ENCODE measurements around the gene LSM14A. TPM values are rescaled to one million over a fixed set of nuclear protein-coding genes. Genes with fewer than 3 reads are reported as not detected.
"Not testable (repeated sequence)": the region's sequence is repeated elsewhere in the genome, so short reads cannot be mapped to it uniquely, and the experiment has no call there.

The LSM14A gene
- total RNA-seq, 1 donor from 2014 or later: 54.3 TPM

DNA sequence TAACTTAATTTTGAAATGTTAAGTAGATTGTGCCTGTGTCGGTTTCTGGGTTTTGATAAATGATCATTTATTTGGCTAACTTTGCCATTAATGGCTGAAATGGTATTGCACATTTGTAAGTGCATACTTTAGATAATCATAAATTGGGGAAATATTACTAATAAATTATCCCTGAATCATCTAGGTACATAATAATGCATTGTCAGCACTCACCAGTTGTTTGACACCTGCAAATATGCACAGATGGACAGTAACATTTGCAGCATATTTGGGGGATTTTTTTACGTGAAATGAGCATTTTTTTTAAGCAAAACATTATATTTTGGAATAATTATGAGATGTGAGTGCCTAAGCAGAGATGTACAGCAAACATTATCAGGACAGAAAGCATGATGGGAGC lies 41.0 kb downstream of the LSM14A start:
- Histone ChIP-seq H3K4me1 (ENCODE audit: control insufficient read depth in 3 of 3, insufficient read depth in 3 of 3, low read length in 3 of 3) (no peaks in the 10 kb centered on the region), H3K27ac (ENCODE audit: low read depth, low read length) (no peak overlapping the region), H3K36me3 (ENCODE audit: control insufficient read depth in 3 of 3, insufficient read depth in 3 of 3, low read length in 3 of 3) (peaks cover 8 to 28% (median 27%) of the 10 kb centered on the region in 3 donors), H3K4me3 (ENCODE audit: low read length in 3 of 3) (no peak overlapping the region), H3K9ac (ENCODE audit: low read depth in 1 of 3, low read length in 3 of 3) (no peak overlapping the region), H3K27me3 (ENCODE audit: control insufficient read depth in 3 of 3, insufficient read depth in 3 of 3, low read length in 3 of 3) (no peaks in the 10 kb centered on the region), H3K9me3 (ENCODE audit: control insufficient read depth in 3 of 3, low read length in 3 of 3) (no peaks in the 10 kb centered on the region)

DNA sequence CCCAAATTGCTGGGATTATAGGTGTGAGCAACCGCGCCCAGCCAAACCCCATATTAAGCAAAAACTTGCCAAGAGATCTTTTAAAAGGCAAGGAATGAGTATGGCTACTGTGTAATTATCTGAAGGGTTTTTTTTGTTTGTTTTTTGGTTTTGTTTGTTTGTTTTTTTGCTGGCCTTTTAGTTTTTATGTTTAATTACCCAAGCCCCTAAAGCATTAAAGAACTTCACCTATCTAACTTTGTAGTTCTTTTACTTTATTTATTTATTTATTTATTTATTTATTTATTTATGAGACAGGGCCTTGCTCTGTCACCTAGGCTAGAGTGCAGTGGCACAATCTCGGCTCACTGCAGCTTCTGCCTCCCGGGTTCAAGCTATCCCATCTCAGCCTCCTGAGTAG lies 41.7 kb downstream of the LSM14A start:
- no peaks in the 10 kb centered on the region for H3K27me3 ChIP-seq (ENCODE audit: control insufficient read depth in 3 of 3, insufficient read depth in 3 of 3, low read length in 3 of 3)
- H3K36me3 ChIP-seq (ENCODE audit: control insufficient read depth in 3 of 3, insufficient read depth in 3 of 3, low read length in 3 of 3): peaks cover 8 to 25% (median 23%) of the 10 kb centered on the region in 3 donors

DNA sequence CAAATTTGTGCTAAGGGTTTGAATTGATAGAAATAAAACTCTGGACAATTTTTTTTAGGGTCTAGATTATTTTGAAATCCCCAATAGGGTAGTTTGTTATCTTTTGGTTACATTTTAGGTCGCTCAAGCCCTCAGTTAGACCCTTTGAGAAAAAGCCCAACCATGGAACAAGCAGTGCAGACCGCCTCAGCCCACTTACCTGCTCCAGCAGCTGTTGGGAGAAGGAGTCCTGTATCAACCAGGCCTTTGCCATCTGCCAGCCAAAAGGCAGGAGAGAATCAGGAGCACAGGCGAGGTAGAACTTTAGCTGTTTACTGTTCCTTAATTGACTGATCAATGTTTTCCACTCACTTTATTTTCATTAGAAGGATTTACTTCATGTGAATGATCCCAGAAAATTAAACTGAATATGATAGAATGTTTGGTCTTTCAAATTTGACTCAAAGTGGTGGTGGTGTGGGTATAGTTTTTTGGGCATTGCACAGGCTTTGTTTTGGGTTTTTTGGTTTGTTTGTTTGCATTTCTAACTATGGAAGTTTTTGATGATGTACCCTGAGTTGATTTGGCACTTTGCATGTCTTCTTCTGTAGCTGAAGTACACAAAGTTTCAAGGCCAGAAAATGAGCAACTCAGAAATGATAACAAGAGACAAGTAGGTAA lies 42.8 kb downstream of the LSM14A start:
- H3K4me1 ChIP-seq (ENCODE audit: control insufficient read depth in 3 of 3, insufficient read depth in 3 of 3, low read length in 3 of 3): peaks cover 0 to 6% (median 5%) of the 10 kb centered on the region in 3 donors
- H3K36me3 ChIP-seq (ENCODE audit: control insufficient read depth in 3 of 3, insufficient read depth in 3 of 3, low read length in 3 of 3): peaks cover 8 to 21% (median 20%) of the 10 kb centered on the region in 3 donors

More for the DNA sequence above, 41.7 kb downstream of the LSM14A start:
- Histone ChIP-seq H3K27ac (ENCODE audit: low read depth, low read length) (no peak overlapping the region), H3K4me3 (ENCODE audit: low read length in 3 of 3) (no peak overlapping the region), H3K9me3 (ENCODE audit: control insufficient read depth in 3 of 3, low read length in 3 of 3) (no peaks in the 10 kb centered on the region), H3K9ac (ENCODE audit: low read depth in 1 of 3, low read length in 3 of 3) (no peak overlapping the region), H3K4me1 (ENCODE audit: control insufficient read depth in 3 of 3, insufficient read depth in 3 of 3, low read length in 3 of 3) (peaks cover 0 to 6% (median 5%) of the 10 kb centered on the region in 3 donors)

DNA sequence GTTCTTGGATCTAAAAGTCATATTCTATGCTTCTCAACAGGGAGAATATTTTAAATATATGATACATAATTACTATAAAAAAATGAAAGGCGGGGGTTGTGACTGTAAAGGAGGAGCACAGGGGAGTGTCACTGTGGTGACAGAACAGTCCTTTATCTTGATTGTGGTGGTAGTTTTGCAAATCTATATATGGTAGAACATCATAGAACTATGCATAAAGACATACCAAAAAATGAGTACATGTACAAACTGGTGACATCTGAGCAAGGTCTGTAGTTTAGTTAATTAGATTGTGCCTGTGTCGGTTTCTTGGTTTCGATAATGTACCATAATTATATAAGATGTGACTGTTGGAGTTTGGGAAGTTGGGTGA lies 43.3 kb downstream of the LSM14A start:
- no peaks in the 10 kb centered on the region for H3K27me3 ChIP-seq (ENCODE audit: control insufficient read depth in 3 of 3, insufficient read depth in 3 of 3, low read length in 3 of 3)
- no peak overlapping the region for H3K9ac ChIP-seq (ENCODE audit: low read depth in 1 of 3, low read length in 3 of 3)
- no peak overlapping the region for H3K27ac ChIP-seq (ENCODE audit: low read depth, low read length)
- H3K4me1 ChIP-seq (ENCODE audit: control insufficient read depth in 3 of 3, insufficient read depth in 3 of 3, low read length in 3 of 3): peaks cover 0 to 6% (median 5%) of the 10 kb centered on the region in 3 donors
- H3K36me3 ChIP-seq (ENCODE audit: control insufficient read depth in 3 of 3, insufficient read depth in 3 of 3, low read length in 3 of 3): peaks cover 5 to 22% (median 18%) of the 10 kb centered on the region in 3 donors
- H3K4me3 ChIP-seq (ENCODE audit: low read length in 3 of 3): no peak overlapping the region
- no peaks in the 10 kb centered on the region for H3K9me3 ChIP-seq (ENCODE audit: control insufficient read depth in 3 of 3, low read length in 3 of 3)

More for the DNA sequence above, 42.8 kb downstream of the LSM14A start:
- no peak overlapping the region for H3K27ac ChIP-seq (ENCODE audit: low read depth, low read length)
- H3K9me3 ChIP-seq (ENCODE audit: control insufficient read depth in 3 of 3, low read length in 3 of 3): no peaks in the 10 kb centered on the region
- H3K27me3 ChIP-seq (ENCODE audit: control insufficient read depth in 3 of 3, insufficient read depth in 3 of 3, low read length in 3 of 3): no peaks in the 10 kb centered on the region
- no peak overlapping the region for H3K9ac ChIP-seq (ENCODE audit: low read depth in 1 of 3, low read length in 3 of 3)
- no peak overlapping the region for H3K4me3 ChIP-seq (ENCODE audit: low read length in 3 of 3)

DNA sequence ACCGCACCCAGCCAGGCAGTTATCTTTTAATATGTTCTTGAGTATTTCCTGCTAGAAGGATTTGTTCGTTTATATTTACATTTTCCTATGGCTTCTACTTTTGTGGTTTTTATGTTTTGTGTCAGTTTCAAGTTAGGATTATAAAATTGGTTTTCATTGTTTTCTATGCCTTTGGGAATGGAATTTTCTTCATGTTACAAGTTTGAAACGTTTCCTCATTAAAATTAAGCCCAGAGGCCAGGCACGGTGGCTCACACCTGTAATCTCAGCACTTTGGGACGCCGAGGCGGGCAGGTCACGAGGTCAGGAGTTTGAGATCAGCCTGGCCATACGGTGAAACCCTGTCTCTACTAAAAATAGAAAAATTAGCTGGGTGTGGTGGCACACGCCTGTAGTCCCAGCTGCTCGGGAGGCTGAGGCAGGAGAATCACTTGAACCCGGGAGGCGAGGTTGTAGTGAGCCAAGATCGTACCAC lies 44.5 kb downstream of the LSM14A start:
- H3K27me3 ChIP-seq (ENCODE audit: control insufficient read depth in 3 of 3, insufficient read depth in 3 of 3, low read length in 3 of 3); H3K4me1 ChIP-seq (ENCODE audit: control insufficient read depth in 3 of 3, insufficient read depth in 3 of 3, low read length in 3 of 3); H3K27ac ChIP-seq (ENCODE audit: low read depth, low read length); H3K9me3 ChIP-seq (ENCODE audit: control insufficient read depth in 3 of 3, low read length in 3 of 3); H3K9ac ChIP-seq (ENCODE audit: low read depth in 1 of 3, low read length in 3 of 3); H3K4me3 ChIP-seq (ENCODE audit: low read length in 3 of 3): not testable (repeated sequence)
- H3K36me3 ChIP-seq (ENCODE audit: control insufficient read depth in 3 of 3, insufficient read depth in 3 of 3, low read length in 3 of 3): peaks cover 8 to 30% (median 23%) of the 10 kb centered on the region in 3 donors

DNA sequence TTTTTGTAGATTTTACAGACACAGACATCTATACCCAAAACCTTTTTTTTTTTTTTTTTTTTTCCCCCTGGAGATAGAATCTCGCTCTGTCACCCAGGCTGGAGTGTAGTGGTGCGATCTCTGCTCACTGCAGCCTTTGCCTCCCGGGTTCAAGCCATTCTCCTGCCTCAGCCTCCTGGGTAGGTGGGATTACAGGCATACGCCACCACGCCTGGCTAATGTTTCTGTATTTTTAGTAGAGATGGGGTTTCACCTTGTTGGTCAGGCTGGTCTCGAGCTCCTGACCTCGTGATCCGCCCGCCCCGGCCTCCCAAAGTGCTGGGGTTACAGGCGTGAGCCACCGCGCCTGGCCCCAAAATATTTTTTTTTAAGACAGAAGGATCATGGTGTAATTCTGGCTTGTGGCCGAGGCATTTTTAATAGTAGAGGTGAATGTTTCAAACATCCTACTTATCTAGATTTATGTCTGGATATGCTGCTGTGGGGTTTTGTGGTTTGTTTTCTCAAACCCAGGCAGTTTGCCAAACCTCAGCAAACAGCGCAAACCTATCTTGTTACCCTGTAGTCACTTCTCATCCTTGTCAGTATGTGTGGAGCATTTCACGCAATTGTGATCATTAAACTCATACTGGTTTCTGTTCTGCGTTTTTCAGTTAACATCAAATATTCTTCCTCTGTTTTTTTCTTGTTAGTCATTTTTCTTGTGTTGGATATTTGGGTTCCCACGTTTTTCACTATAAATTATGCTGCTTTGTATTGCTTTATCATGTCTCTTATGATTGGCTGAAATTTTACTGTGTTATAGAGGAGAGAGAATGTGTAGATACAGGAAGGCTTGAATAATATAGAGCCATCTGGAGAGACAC lies 45.9 kb downstream of the LSM14A start:
- H3K36me3 ChIP-seq (ENCODE audit: control insufficient read depth in 3 of 3, insufficient read depth in 3 of 3, low read length in 3 of 3): peaks cover 20 to 43% (median 26%) of the 10 kb centered on the region in 3 donors
- no peak overlapping the region for H3K4me3 ChIP-seq (ENCODE audit: low read length in 3 of 3)
- H3K9me3 ChIP-seq (ENCODE audit: control insufficient read depth in 3 of 3, low read length in 3 of 3): no peaks in the 10 kb centered on the region
- H3K4me1 ChIP-seq (ENCODE audit: control insufficient read depth in 3 of 3, insufficient read depth in 3 of 3, low read length in 3 of 3): peaks cover 0 to 6% (median 5%) of the 10 kb centered on the region in 3 donors
- no peak overlapping the region for H3K9ac ChIP-seq (ENCODE audit: low read depth in 1 of 3, low read length in 3 of 3)
- H3K27ac ChIP-seq (ENCODE audit: low read depth, low read length): no peak overlapping the region
- no peaks in the 10 kb centered on the region for H3K27me3 ChIP-seq (ENCODE audit: control insufficient read depth in 3 of 3, insufficient read depth in 3 of 3, low read length in 3 of 3)

DNA sequence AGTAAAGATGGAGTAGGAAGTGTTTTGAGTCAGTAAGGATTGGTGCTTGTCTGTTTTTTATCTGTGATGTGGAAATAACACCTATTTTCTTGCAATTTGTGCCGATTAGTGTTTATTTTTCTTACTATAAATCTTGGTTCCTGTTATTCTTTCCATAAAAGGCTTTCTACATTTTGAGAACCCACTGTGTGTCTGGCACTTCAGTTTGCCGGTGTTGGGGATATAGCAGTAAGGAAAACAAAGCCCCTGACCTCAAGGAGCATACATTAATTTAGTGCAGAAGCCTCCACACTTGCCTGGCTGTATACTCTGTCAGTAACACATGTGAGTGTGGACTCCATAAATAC lies 46.5 kb downstream of the LSM14A start:
- Histone ChIP-seq H3K4me3 (ENCODE audit: low read length in 3 of 3) (no peak overlapping the region), H3K9ac (ENCODE audit: low read depth in 1 of 3, low read length in 3 of 3) (no peak overlapping the region), H3K9me3 (ENCODE audit: control insufficient read depth in 3 of 3, low read length in 3 of 3) (no peaks in the 10 kb centered on the region), H3K4me1 (ENCODE audit: control insufficient read depth in 3 of 3, insufficient read depth in 3 of 3, low read length in 3 of 3) (peaks cover 0 to 6% (median 5%) of the 10 kb centered on the region in 3 donors), H3K27ac (ENCODE audit: low read depth, low read length) (no peak overlapping the region), H3K36me3 (ENCODE audit: control insufficient read depth in 3 of 3, insufficient read depth in 3 of 3, low read length in 3 of 3) (peaks cover 26 to 49% (median 29%) of the 10 kb centered on the region in 3 donors), H3K27me3 (ENCODE audit: control insufficient read depth in 3 of 3, insufficient read depth in 3 of 3, low read length in 3 of 3) (no peaks in the 10 kb centered on the region)

DNA sequence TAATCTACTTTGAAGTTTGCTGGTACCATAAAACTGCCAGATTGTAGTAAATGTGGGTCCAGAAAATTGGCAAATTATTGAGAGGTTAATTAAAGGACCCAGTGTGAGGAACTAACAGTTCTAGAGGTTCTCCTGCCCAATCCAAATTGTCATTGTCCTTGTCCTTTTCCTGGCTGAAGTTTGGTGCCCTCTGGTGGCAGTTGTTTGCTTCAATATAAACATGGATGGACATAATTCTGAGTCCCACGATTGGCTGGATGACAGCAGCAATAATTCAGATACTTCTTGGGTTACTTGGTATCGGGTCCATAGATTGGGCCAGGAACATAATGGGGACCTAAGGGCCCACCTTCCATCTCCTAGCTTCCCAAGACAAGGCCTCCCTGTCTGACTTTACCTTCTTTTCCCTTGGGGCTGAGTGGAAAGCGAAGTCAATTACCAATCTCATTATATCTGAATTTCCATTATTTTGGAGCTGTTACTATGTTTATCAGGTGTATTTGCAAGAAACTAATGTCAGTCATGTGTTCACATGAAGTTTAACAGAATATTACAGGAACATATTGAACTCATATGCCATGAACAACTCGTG lies 48.3 kb downstream of the LSM14A start:
- no peaks in the 10 kb centered on the region for H3K9me3 ChIP-seq (ENCODE audit: control insufficient read depth in 3 of 3, low read length in 3 of 3)
- H3K27ac ChIP-seq (ENCODE audit: low read depth, low read length): no peak overlapping the region
- H3K36me3 ChIP-seq (ENCODE audit: control insufficient read depth in 3 of 3, insufficient read depth in 3 of 3, low read length in 3 of 3): peaks cover 34 to 57% (median 39%) of the 10 kb centered on the region in 3 donors

DNA sequence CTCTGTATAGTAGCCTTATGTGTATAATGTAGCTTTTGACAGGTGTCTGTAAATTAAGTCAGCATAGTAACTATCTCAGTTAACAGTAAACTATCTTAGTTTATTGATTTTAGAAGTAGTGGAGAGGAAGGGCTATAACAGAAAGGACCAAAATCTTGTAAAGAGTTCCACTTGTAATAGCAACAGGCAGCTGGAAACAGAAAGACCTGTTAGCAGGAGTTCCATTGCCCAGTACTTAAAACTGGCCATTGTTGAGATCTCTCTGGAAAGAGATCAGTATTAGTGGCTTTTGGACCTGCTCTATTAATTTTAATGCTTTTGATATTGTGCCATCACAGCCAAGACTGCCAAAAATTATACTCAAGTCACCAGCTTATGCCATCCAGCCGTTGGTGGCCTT lies 50.1 kb downstream of the LSM14A start:
- Histone ChIP-seq H3K9ac (ENCODE audit: low read depth in 1 of 3, low read length in 3 of 3) (no peak overlapping the region), H3K4me3 (ENCODE audit: low read length in 3 of 3) (no peak overlapping the region), H3K27ac (ENCODE audit: low read depth, low read length) (no peak overlapping the region), H3K36me3 (ENCODE audit: control insufficient read depth in 3 of 3, insufficient read depth in 3 of 3, low read length in 3 of 3) (peaks cover 32 to 63% (median 50%) of the 10 kb centered on the region in 3 donors), H3K4me1 (ENCODE audit: control insufficient read depth in 3 of 3, insufficient read depth in 3 of 3, low read length in 3 of 3) (peaks cover 0 to 6% (median 5%) of the 10 kb centered on the region in 3 donors), H3K27me3 (ENCODE audit: control insufficient read depth in 3 of 3, insufficient read depth in 3 of 3, low read length in 3 of 3) (no peaks in the 10 kb centered on the region), H3K9me3 (ENCODE audit: control insufficient read depth in 3 of 3, low read length in 3 of 3) (no peaks in the 10 kb centered on the region)

More for the DNA sequence above, 48.3 kb downstream of the LSM14A start:
- Histone ChIP-seq H3K4me3 (ENCODE audit: low read length in 3 of 3) (no peak overlapping the region), H3K9ac (ENCODE audit: low read depth in 1 of 3, low read length in 3 of 3) (no peak overlapping the region), H3K4me1 (ENCODE audit: control insufficient read depth in 3 of 3, insufficient read depth in 3 of 3, low read length in 3 of 3) (peaks cover 0 to 6% (median 5%) of the 10 kb centered on the region in 3 donors), H3K27me3 (ENCODE audit: control insufficient read depth in 3 of 3, insufficient read depth in 3 of 3, low read length in 3 of 3) (no peaks in the 10 kb centered on the region)

All from skeletal muscle tissue (tissue), 4 donors.